Endothelial cell of umbilical vein (primary cell): ENCODE data around the gene STIMATE. TPM values are rescaled to one million over a fixed set of nuclear protein-coding genes. Genes with fewer than 3 reads are reported as not detected.

Experiments
- BruUV-seq: library from RNA; stranded (reverse); fragments of 400-500 nt; replicated peaks from 2 replicates; lab custom pipeline; 2021; lab: Mats Ljungman, UMichigan
- CTCF ChIA-PET: fragments of 300-600, 350-600 bp; sonication (Branson Sonifier 250); formaldehyde crosslinking; loops from one replicate; lab custom pipeline; 2021; ENCODE audit warnings: antibody characterized with exemption, inconsistent platforms; lab: Charles Lee
- POLR2A ChIA-PET: fragments of 300-600, 350-600 bp; sonication (Branson Sonifier 250); formaldehyde crosslinking; loops from one replicate; lab custom pipeline; 2021; ENCODE audit warnings: antibody characterized with exemption, inconsistent platforms; lab: Charles Lee
- DNase-seq: peaks from one replicate; pipeline ENCODE4 v3.0.0-alpha.2; 2011; ENCODE audit warnings: low read depth, low spot score
- FAIRE-seq: peaks from 2 replicates; lab custom pipeline; 2011; peaks lifted over from hg19 to GRCh38; lab: Jason Lieb, UNC
- H2AFZ ChIP-seq: 2 replicates; pipeline ENCODE4 v1.6.0; 2012; ENCODE audit warnings: low read depth, low read length, control low read depth, inconsistent platforms
- H3K27ac ChIP-seq: 2 replicates; pipeline ENCODE4 v1.5.1; 2011; ENCODE audit warnings: low read depth, mild to moderate bottlenecking, control low read depth, low read length, moderate library complexity; ENCODE audit not compliant: insufficient read depth
- H3K27me3 ChIP-seq, 2 experiments: 2 replicates each; pipeline versions ENCODE4 v1.6.0 to v1.6.1; 2011; ENCODE audit warnings: low read length in 2 of 2, mixed read lengths in 1 of 2; ENCODE audit not compliant: control insufficient read depth in 2 of 2, insufficient read depth in 2 of 2
- H3K36me3 ChIP-seq, 2 experiments: 2 replicates in 1 of 2; 3 replicates in 1 of 2; pipeline ENCODE4 v1.5.1; 2011; ENCODE audit warnings: low read length in 2 of 2, mild to moderate bottlenecking in 1 of 2, moderate library complexity in 1 of 2; ENCODE audit not compliant: control insufficient read depth in 2 of 2, insufficient read depth in 2 of 2; ENCODE audit errors: extremely low read depth in 1 of 2
- H3K4me1 ChIP-seq: 3 replicates; pipeline ENCODE4 v1.5.1; 2011; ENCODE audit warnings: mild to moderate bottlenecking, low read length; ENCODE audit not compliant: control insufficient read depth, insufficient read depth; ENCODE audit errors: extremely low read depth
- H3K4me2 ChIP-seq: 2 replicates; pipeline ENCODE4 v1.6.1; 2011; ENCODE audit warnings: low read length, control low read depth, mixed read lengths; ENCODE audit not compliant: insufficient read depth
- H3K4me3 ChIP-seq, 3 experiments: fragments of 200-600 bp in 1 of 3; sonication (generic), shearing (Covaris generic) in 1 of 3; replicated peaks in 1 of 3; 2 replicates each; pipeline ENCODE4 v1.5.1; 2011 to 2016; ENCODE audit warnings: control low read depth in 3 of 3, low read length in 3 of 3, mild to moderate bottlenecking in 2 of 3, inconsistent platforms in 1 of 3, low read depth in 1 of 3, moderate library complexity in 1 of 3; ENCODE audit not compliant: insufficient read depth in 1 of 3
- H3K79me2 ChIP-seq: 2 replicates; pipeline ENCODE4 v1.6.0; 2012; ENCODE audit warnings: low read length, inconsistent platforms; ENCODE audit not compliant: control insufficient read depth, insufficient read depth
- H3K9ac ChIP-seq: replicated peaks from 2 replicates; pipeline ENCODE3; 2011; ENCODE audit warnings: low read length, control low read depth; ENCODE audit not compliant: insufficient read depth; ENCODE audit errors: extremely low read depth
- H3K9me1 ChIP-seq: replicated peaks from 3 replicates; pipeline ENCODE4 v1.6.0; 2011; ENCODE audit warnings: mild to moderate bottlenecking, low read length; ENCODE audit not compliant: control insufficient read depth, insufficient read depth; ENCODE audit errors: extremely low read depth
- H3K9me3 ChIP-seq: replicated peaks from 2 replicates; pipeline ENCODE4 v1.5.1; 2012; ENCODE audit warnings: low read length, inconsistent platforms; ENCODE audit not compliant: control insufficient read depth, insufficient read depth
- H4K20me1 ChIP-seq: replicated peaks from 2 replicates; pipeline ENCODE3; 2011; ENCODE audit warnings: mild to moderate bottlenecking, low read length; ENCODE audit not compliant: control insufficient read depth, insufficient read depth; ENCODE audit errors: extremely low read depth
- EZH2 ChIP-seq: IDR thresholded peaks from 2 replicates; pipeline ENCODE4 v1.6.1; 2012; ENCODE audit warnings: borderline replicate concordance, low read depth, mild to moderate bottlenecking, moderate library complexity, low read length, inconsistent platforms; ENCODE audit not compliant: severe bottlenecking
- GATA2 ChIP-seq: IDR thresholded peaks from 2 replicates; pipeline ENCODE4 v1.7.0; 2011; ENCODE audit warnings: low read depth, mild to moderate bottlenecking, moderate library complexity, mixed read lengths, low read length; ENCODE audit not compliant: insufficient read length, insufficient read depth
- JUN ChIP-seq: IDR thresholded peaks from 2 replicates; pipeline ENCODE4 v1.6.1; 2011; ENCODE audit warnings: borderline replicate concordance, low read depth; ENCODE audit not compliant: insufficient read length, insufficient read depth
- MYC ChIP-seq: IDR thresholded peaks from one replicate; pipeline ENCODE4 v1.6.1; 2011; ENCODE audit warnings: mild to moderate bottlenecking, low read depth, low read length
- POLR2AphosphoS5 ChIP-seq: IDR thresholded peaks from 2 replicates; pipeline ENCODE4 v1.6.1; 2012; ENCODE audit warnings: low read depth, mild to moderate bottlenecking, control low read depth, low read length, moderate library complexity; ENCODE audit not compliant: insufficient read depth
- dilution Hi-C: fragments of 300-500 bp; cut with MboI; formaldehyde crosslinking; loops from one replicate; pipeline ENCODE4 v1.15.0; 2019; ENCODE audit warnings: low sequenced_read_pairs; ENCODE audit not compliant: extremely low pct_ligation_motif_present
- intact Hi-C: fragments of 100-400 bp; cut with micrococcal nuclease; formaldehyde crosslinking; loops from one replicate; pipeline ENCODE4 v1.10.0; 2022
- polyA plus RNA-seq, 4 experiments: library from polyadenylated mRNA; depleted of rRNA in 3 of 4; stranded (reverse) in 3 of 4; unstranded in 1 of 4; fragments of >200 nt; gene quantifications; 2 replicates each; pipeline versions ENCODE4 v1.2.1 to v1.2.3, GENCODE V29; 2011 to 2012; ENCODE audit warnings: missing spikeins in 1 of 4
- total RNA-seq: library from RNA; stranded (reverse); gene quantifications from 2 replicates; pipeline ENCODE4 v1.2.3, GENCODE V29; 2021
- TF ChIP-seq, protein P1 (sequence below), 2 donors: IDR thresholded peaks; 1 replicate in 1 of 2; 2 replicates in 1 of 2; pipeline ENCODE4 v1.5.1; 2011; ENCODE audit warnings: low read length in 2 of 2, mild to moderate bottlenecking in 2 of 2, moderate library complexity in 2 of 2, control low read depth in 1 of 2, inconsistent platforms in 1 of 2, low read depth in 1 of 2; ENCODE audit not compliant: insufficient read depth in 1 of 2; ENCODE audit errors: extremely low read depth in 1 of 2
- TF ChIP-seq, protein P2 (sequence below): IDR thresholded peaks from 2 replicates; pipeline ENCODE4 v1.6.1; 2011; ENCODE audit not compliant: insufficient read depth, insufficient read length

STIMATE gene
- total and polyA plus RNA-seq, 2 donors (not counting 3 experiments of a cell fraction or from before 2014, with no cell fraction given), result 18.2 to 24.0 TPM

DNA sequence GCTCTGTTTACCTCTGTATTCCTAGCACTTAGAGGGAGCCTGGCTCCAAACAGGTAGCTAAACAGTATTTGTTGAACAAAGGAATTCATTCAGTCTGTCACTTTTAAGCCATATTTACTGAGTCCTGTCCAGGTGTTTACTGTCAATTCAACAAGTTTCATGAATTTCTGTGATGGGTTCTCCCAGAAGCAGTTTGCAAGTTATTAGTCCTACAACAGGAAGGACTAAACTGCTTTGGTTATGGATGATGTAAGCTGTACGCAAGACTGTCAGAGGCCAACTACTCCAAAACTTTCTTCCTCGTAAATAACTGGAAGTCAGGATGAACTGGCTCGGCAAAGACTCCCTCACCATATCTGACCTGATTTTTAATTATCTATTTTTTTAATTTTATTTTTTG is 25.1 kb downstream of the STIMATE start:
- intact Hi-C loops (no loop called here), dilution Hi-C loops (no loop called here)
- H3K27ac ChIP-seq, result no peak overlapping the region
- BruUV-seq, result no TSS peak
- no peak overlapping the region for H3K4me3 ChIP-seq
- CTCF ChIA-PET, result no interaction called here
- no peaks in the 10 kb centered on the region for H3K9me1 ChIP-seq
- H3K9ac ChIP-seq, result no peak overlapping the region
- H4K20me1 ChIP-seq, result no peaks in the 10 kb centered on the region
- H3K9me3 ChIP-seq, result no peaks in the 10 kb centered on the region
- no peaks in the 10 kb centered on the region for H3K4me1 ChIP-seq
- H3K4me2 ChIP-seq, result no peak overlapping the region
- DNase-seq (no peak), FAIRE-seq (no peak)
- H3K79me2 ChIP-seq, result no peaks in the 10 kb centered on the region
- no peaks in the 10 kb centered on the region for H3K27me3 ChIP-seq
- H2AFZ ChIP-seq, result no peak overlapping the region
- H3K36me3 ChIP-seq, result no peaks in the 10 kb centered on the region
- TF ChIP-seq POLR2AphosphoS5 (no peak), MYC (no peak), GATA2 (no peak), EZH2 (no peak), JUN (no peak)
- TF ChIP-seq, protein P1, sequence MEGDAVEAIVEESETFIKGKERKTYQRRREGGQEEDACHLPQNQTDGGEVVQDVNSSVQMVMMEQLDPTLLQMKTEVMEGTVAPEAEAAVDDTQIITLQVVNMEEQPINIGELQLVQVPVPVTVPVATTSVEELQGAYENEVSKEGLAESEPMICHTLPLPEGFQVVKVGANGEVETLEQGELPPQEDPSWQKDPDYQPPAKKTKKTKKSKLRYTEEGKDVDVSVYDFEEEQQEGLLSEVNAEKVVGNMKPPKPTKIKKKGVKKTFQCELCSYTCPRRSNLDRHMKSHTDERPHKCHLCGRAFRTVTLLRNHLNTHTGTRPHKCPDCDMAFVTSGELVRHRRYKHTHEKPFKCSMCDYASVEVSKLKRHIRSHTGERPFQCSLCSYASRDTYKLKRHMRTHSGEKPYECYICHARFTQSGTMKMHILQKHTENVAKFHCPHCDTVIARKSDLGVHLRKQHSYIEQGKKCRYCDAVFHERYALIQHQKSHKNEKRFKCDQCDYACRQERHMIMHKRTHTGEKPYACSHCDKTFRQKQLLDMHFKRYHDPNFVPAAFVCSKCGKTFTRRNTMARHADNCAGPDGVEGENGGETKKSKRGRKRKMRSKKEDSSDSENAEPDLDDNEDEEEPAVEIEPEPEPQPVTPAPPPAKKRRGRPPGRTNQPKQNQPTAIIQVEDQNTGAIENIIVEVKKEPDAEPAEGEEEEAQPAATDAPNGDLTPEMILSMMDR (IDR thresholded peaks at IDR 0.05; ENCODE audit: extremely low read depth in 1 of 2, insufficient read depth in 1 of 2, low read depth in 1 of 2, low read length in 2 of 2), result no peak
- TF ChIP-seq, protein P2, sequence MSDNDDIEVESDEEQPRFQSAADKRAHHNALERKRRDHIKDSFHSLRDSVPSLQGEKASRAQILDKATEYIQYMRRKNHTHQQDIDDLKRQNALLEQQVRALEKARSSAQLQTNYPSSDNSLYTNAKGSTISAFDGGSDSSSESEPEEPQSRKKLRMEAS, result no peak
- POLR2A ChIA-PET, result no interaction called here
